Mesenchymal stem cell (in vitro differentiated cells and primary cell): ENCODE results near the gene OPN5.
"Not testable (repeated sequence)": the region's sequence is repeated elsewhere in the genome, so short reads cannot be mapped to it uniquely, and the experiment has no call there.

Experiments used
- DNase-seq: peaks from one replicate; pipeline ENCODE4 v3.0.0-alpha.2; 2013
- H2AFZ ChIP-seq: one replicate; pipeline ENCODE4 v1.6.1; 2013; ENCODE audit warnings: low read depth, mild to moderate bottlenecking, control low read depth, inconsistent platforms, low read length, moderate library complexity
- H2AK5ac ChIP-seq: 2 replicates; pipeline ENCODE4 v1.6.1; 2013; ENCODE audit warnings: low read length, moderate library complexity, mild to moderate bottlenecking, inconsistent platforms; ENCODE audit not compliant: severe bottlenecking
- H2BK120ac ChIP-seq: one replicate; pipeline ENCODE4 v1.6.1; 2013; ENCODE audit warnings: low read depth, mild to moderate bottlenecking, inconsistent platforms, low read length, moderate library complexity
- H2BK12ac ChIP-seq, 2 experiments: one replicate each; pipeline ENCODE4 v1.6.1; 2013; ENCODE audit warnings: inconsistent platforms in 2 of 2, low read length in 2 of 2, mild to moderate bottlenecking in 2 of 2, moderate library complexity in 2 of 2, control low read depth in 1 of 2
- H2BK15ac ChIP-seq: one replicate; pipeline ENCODE4 v1.6.1; 2013; ENCODE audit warnings: mild to moderate bottlenecking, low read depth, inconsistent platforms; ENCODE audit not compliant: poor library complexity, severe bottlenecking
- H2BK5ac ChIP-seq: 2 replicates; pipeline ENCODE4 v1.6.1; 2013; ENCODE audit warnings: low read depth, mild to moderate bottlenecking, low read length, control low read depth, inconsistent platforms; ENCODE audit not compliant: poor library complexity, severe bottlenecking
- H3K14ac ChIP-seq, 2 experiments: one replicate each; pipeline ENCODE4 v1.6.1; 2013; ENCODE audit warnings: inconsistent platforms in 2 of 2, low read length in 2 of 2, control low read depth in 1 of 2, mild to moderate bottlenecking in 1 of 2, moderate library complexity in 1 of 2
- H3K18ac ChIP-seq, 2 experiments: one replicate each; pipeline ENCODE4 v1.6.1; 2013; ENCODE audit warnings: inconsistent platforms in 2 of 2, low read length in 2 of 2, control low read depth in 1 of 2, low read depth in 1 of 2, mild to moderate bottlenecking in 1 of 2
- H3K23ac ChIP-seq, 2 experiments: one replicate each; pipeline ENCODE4 v1.6.1; 2013; ENCODE audit warnings: inconsistent platforms in 2 of 2, low read length in 2 of 2, mild to moderate bottlenecking in 2 of 2, moderate library complexity in 2 of 2, control low read depth in 1 of 2
- H3K27ac ChIP-seq: 2 replicates; pipeline ENCODE4 v1.5.1; 2013; ENCODE audit warnings: mild to moderate bottlenecking, moderate library complexity, low read length, control low read depth, inconsistent platforms; ENCODE audit not compliant: poor library complexity, severe bottlenecking
- H3K27me3 ChIP-seq, 2 experiments: 2 replicates each; pipeline versions ENCODE4 v1.6.1 to v1.7.0; 2013; ENCODE audit warnings: low read length in 2 of 2, mild to moderate bottlenecking in 2 of 2, moderate library complexity in 2 of 2, control low read depth in 1 of 2, inconsistent platforms in 1 of 2; ENCODE audit not compliant: control insufficient read depth in 1 of 2, insufficient read depth in 1 of 2
- H3K36me3 ChIP-seq, 2 experiments: 2 replicates each; pipeline versions ENCODE4 v1.6.1 to v1.7.0; 2013; ENCODE audit warnings: low read length in 2 of 2, control low read depth in 1 of 2, inconsistent platforms in 1 of 2, low read depth in 1 of 2, mild to moderate bottlenecking in 1 of 2; ENCODE audit not compliant: insufficient read depth in 2 of 2, control insufficient read depth in 1 of 2
- H3K4ac ChIP-seq, 2 experiments: one replicate each; pipeline ENCODE4 v1.6.1; 2013; ENCODE audit warnings: inconsistent platforms in 2 of 2, low read length in 2 of 2, mild to moderate bottlenecking in 2 of 2, moderate library complexity in 2 of 2, control low read depth in 1 of 2, low read depth in 1 of 2
- H3K4me1 ChIP-seq: 2 replicates; pipeline ENCODE4 v1.6.1; 2013; ENCODE audit warnings: low read depth, low read length, control low read depth; ENCODE audit not compliant: control insufficient read depth, insufficient read depth
- H3K4me2 ChIP-seq: 2 replicates; pipeline ENCODE4 v1.6.1; 2013; ENCODE audit warnings: low read length, mild to moderate bottlenecking, inconsistent platforms; ENCODE audit not compliant: poor library complexity, severe bottlenecking
- H3K4me3 ChIP-seq, 2 experiments: 2 replicates each; pipeline versions ENCODE4 v1.5.1 to v1.7.0; 2013; ENCODE audit warnings: low read length in 2 of 2, mild to moderate bottlenecking in 2 of 2, control low read depth in 1 of 2, low read depth in 1 of 2; ENCODE audit not compliant: insufficient read depth in 1 of 2
- H3K79me1 ChIP-seq: replicated peaks from 2 replicates; pipeline ENCODE4 v1.6.1; 2013; ENCODE audit warnings: mild to moderate bottlenecking, control low read depth, low read length, inconsistent platforms; ENCODE audit not compliant: poor library complexity, severe bottlenecking
- H3K9ac ChIP-seq: 2 replicates; pipeline ENCODE4 v1.7.0; 2013; ENCODE audit warnings: mild to moderate bottlenecking, low read length, moderate library complexity
- H3K9me3 ChIP-seq: 2 replicates; pipeline ENCODE4 v1.7.0; 2013; ENCODE audit warnings: mild to moderate bottlenecking, low read length; ENCODE audit not compliant: control insufficient read depth
- H4K8ac ChIP-seq: one replicate; pipeline ENCODE4 v1.6.1; 2013; ENCODE audit warnings: inconsistent platforms, mild to moderate bottlenecking, low read length, moderate library complexity
- H4K91ac ChIP-seq: one replicate; pipeline ENCODE4 v1.6.1; 2013; ENCODE audit warnings: mild to moderate bottlenecking, low read length, inconsistent platforms
- WGBS: methylation state at CpG from one replicate; pipeline ENCODE4 v1.1.7; 2013; ENCODE audit warnings: mixed read lengths; 5-methylcytosine and 5-hydroxymethylcytosine counted together

Gene OPN5

DNA sequence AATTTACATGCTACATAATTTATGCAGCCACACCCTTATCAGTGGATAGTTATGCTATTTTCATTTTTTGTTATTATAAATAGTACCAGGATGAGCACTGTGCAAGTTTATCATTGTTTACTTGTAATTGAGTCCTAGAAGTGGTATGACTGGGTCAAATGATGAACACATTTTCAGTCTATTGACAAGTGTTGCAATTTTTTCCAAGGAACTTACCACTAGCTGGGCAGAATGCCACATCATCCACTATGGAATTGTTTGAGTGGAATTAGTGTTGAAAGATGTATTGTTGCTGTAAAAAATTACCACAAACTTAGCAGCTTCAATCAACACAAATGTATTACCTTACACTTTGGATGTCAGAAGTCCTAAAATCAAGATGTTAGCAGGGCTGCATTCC, 38.1 kb upstream of the OPN5 start:
- Histone ChIP-seq H4K8ac (no peak overlapping the region), H3K14ac (no peak overlapping the region), H3K23ac (no peak overlapping the region), H3K27me3 (peaks cover 0 to 8% of the 10 kb centered on the region in 2 experiments), H3K18ac (no peak overlapping the region), H2BK12ac (no peak overlapping the region), H2AFZ (no peak overlapping the region), H2BK5ac (no peak overlapping the region), H4K91ac (no peak overlapping the region), H3K79me1 (no peaks in the 10 kb centered on the region), H3K4me2 (no peak overlapping the region), H2BK15ac (no peak overlapping the region), H3K9ac (no peak overlapping the region), H3K4ac (no peak overlapping the region), H3K4me3 (no peak overlapping the region), H3K9me3 (no peaks in the 10 kb centered on the region), H3K4me1 (no peaks in the 10 kb centered on the region), H3K27ac (no peak overlapping the region), H2BK120ac (no peak overlapping the region), H2AK5ac (no peak overlapping the region), H3K36me3 (no peaks in the 10 kb centered on the region)
- peak; percentile 34 for DNase-seq

DNA sequence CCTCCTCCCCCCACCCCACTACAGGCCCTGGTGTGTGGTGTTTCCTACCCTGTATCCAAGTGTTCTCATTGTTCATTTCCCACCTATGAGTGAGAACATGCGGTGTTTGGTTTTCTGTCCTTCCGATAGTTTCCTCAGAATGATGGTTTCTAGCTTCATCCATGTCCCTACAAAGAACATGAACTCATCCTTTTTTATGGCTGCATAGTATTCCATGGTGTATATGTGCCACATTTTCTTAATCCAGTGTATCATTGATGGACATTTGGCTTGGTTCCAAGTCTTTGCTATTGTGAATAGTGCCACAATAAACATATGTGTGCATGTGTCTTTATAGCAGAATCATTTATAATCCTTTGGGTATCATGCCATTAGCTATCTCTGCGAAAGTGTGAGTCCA, 36.6 kb upstream of the OPN5 start:
- not testable (repeated sequence) for H2BK15ac ChIP-seq, H2BK12ac ChIP-seq, H3K18ac ChIP-seq, H3K9ac ChIP-seq, H3K27ac ChIP-seq, DNase-seq, H3K4ac ChIP-seq, H3K9me3 ChIP-seq, H2BK120ac ChIP-seq, H2BK5ac ChIP-seq, H4K8ac ChIP-seq, H3K27me3 ChIP-seq, H3K4me3 ChIP-seq, H3K14ac ChIP-seq, H2AFZ ChIP-seq, H3K36me3 ChIP-seq, H3K4me2 ChIP-seq, H2AK5ac ChIP-seq, H3K4me1 ChIP-seq, H4K91ac ChIP-seq, H3K23ac ChIP-seq, H3K79me1 ChIP-seq
- WGBS, result 87% methylated on average over 2 of the region's 3 CpGs

DNA sequence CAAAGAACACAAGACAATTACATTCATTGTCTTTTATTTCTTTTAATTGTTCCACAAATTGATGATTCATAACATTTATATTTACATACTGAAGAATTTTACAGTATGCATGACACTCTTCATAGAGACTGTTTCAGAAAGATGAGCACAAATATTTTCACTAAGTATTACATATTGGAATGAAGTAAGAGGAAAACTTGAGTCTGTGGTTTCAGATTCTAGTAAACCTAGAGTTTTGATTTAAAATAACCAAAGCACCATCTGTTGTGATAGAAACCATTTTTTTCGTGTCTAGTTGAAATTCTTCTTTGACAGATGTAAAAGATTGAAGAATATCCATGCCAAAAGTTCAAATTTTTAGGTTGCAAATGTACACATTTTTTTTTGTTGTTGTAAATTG, 32.1 kb upstream of the OPN5 start:
- Histone ChIP-seq H2BK5ac (no peak overlapping the region), H3K4me2 (no peak overlapping the region), H2BK15ac (no peak overlapping the region), H3K9me3 (no peaks in the 10 kb centered on the region), H3K36me3 (no peaks in the 10 kb centered on the region), H3K23ac (no peak overlapping the region), H2AK5ac (no peak overlapping the region), H3K27me3 (no peaks in the 10 kb centered on the region), H2BK12ac (no peak overlapping the region), H3K18ac (no peak overlapping the region), H4K8ac (no peak overlapping the region), H3K4ac (no peak overlapping the region), H4K91ac (no peak overlapping the region), H3K9ac (no peak overlapping the region), H3K14ac (no peak overlapping the region), H3K79me1 (no peaks in the 10 kb centered on the region), H2AFZ (no peak overlapping the region), H3K4me3 (no peak overlapping the region), H3K27ac (no peak overlapping the region), H2BK120ac (no peak overlapping the region), H3K4me1 (no peaks in the 10 kb centered on the region)
- no peak for DNase-seq
- WGBS, result no CpG with 5 or more reads among the region's 1 CpG

DNA sequence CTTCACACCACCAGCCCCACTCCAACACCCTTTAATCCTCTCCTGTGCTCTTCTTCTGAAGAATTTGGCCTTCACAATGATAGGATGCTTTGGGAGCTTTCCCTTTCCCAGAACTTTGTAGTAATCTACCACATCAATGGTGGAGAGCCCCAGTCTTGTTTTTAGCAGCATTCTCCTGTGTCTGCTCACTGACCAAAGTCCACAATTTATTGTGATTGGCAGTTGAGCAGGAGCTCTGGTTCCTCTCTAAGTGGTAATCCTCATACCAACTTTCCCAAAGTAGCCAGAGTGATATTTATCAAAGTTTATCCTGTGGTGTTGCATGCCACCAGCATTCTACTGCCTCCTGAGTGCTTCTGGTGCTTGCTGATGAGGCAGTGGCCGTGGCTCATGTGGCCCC, 29.0 kb upstream of the OPN5 start:
- Histone ChIP-seq H2AFZ (no peak overlapping the region), H2BK12ac (no peak overlapping the region), H3K27ac (no peak overlapping the region), H3K27me3 (no peaks in the 10 kb centered on the region), H3K18ac (no peak overlapping the region), H3K36me3 (no peaks in the 10 kb centered on the region), H2AK5ac (no peak overlapping the region), H4K91ac (no peak overlapping the region), H3K9ac (no peak overlapping the region), H3K4me2 (no peak overlapping the region), H3K4me1 (no peaks in the 10 kb centered on the region), H3K4ac (no peak overlapping the region), H2BK5ac (no peak overlapping the region), H4K8ac (no peak overlapping the region), H3K79me1 (no peaks in the 10 kb centered on the region), H3K9me3 (no peaks in the 10 kb centered on the region), H3K23ac (no peak overlapping the region), H3K4me3 (no peak overlapping the region), H2BK15ac (no peak overlapping the region), H3K14ac (no peak overlapping the region), H2BK120ac (no peak overlapping the region)
- 83% methylated on average over 1 of the region's 1 CpG for whole genome bisulfite sequencing
- DNase-seq, result no peak
